ENCODE measurements around the gene ACADS.

DNA sequence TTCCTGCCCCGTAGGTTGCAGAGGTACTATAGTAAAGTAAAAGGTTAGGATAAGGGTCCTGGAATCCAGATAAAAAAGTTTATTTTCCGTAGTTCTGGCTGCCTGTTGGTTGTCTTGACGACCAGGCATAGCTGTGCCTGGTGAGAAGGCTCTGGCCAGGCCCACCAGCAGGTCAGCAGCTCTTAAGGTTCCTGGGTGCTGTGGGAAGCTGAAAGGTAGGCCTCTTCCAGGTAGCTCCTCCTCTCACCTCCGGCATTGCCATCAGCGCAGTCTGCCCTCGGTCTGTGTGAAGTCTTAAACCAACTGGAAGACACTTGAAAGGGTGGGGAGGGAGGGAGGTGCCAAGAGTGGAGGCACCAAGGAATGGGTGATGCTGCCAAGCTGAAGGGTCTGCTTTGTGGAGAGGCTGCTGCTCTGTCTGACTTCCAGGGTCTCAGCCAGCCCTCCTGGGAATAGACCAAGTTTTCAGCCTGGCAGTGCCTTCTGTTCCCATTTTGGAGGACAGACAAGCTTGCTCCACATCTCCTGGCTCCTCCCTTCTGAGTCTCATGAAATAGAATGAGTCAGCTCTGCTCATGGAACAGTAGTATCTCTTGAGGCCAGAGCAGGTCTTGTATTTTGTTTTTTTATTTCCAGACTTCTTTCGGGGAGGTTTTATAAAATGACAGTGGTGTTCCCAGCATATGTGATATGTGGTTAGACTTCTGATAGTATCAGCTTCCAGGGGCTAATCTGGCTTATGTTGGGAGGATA, 5.2 kb upstream of the ACADS start:
- TF ChIP-seq, protein P1, sequence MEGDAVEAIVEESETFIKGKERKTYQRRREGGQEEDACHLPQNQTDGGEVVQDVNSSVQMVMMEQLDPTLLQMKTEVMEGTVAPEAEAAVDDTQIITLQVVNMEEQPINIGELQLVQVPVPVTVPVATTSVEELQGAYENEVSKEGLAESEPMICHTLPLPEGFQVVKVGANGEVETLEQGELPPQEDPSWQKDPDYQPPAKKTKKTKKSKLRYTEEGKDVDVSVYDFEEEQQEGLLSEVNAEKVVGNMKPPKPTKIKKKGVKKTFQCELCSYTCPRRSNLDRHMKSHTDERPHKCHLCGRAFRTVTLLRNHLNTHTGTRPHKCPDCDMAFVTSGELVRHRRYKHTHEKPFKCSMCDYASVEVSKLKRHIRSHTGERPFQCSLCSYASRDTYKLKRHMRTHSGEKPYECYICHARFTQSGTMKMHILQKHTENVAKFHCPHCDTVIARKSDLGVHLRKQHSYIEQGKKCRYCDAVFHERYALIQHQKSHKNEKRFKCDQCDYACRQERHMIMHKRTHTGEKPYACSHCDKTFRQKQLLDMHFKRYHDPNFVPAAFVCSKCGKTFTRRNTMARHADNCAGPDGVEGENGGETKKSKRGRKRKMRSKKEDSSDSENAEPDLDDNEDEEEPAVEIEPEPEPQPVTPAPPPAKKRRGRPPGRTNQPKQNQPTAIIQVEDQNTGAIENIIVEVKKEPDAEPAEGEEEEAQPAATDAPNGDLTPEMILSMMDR (IDR thresholded peaks at IDR 0.05; ENCODE audit: low read length): no peak
- no peak for TF ChIP-seq EZH2 (optimal IDR thresholded peaks at IDR 0.05; ENCODE audit: low read depth, low read length)
- no peak for TF ChIP-seq EZH2phosphoT487 (IDR thresholded peaks at IDR 0.05; ENCODE audit: low read length)

Data from MM.1S (cell line).